Measurements from ENCODE around the gene MED22. TPM values are rescaled to one million over a fixed set of nuclear protein-coding genes. Genes with fewer than 3 reads are reported as not detected.

MED22 gene
- total RNA-seq, 2 donors from 2014 or later: 16.5 to 21.3 TPM

- H3K4me1 ChIP-seq: peaks cover 26% of the 10 kb centered on the region
- H3K36me3 ChIP-seq: peaks cover 23% of the 10 kb centered on the region
- H3K27me3 ChIP-seq: no peaks in the 10 kb centered on the region
- no peak for TF ChIP-seq CTCF (IDR thresholded peaks at IDR 0.05)
- intact Hi-C loops (cut with DNase I): no loop called here
- H3K27ac ChIP-seq: no peak overlapping the region
- no peak overlapping the region for H3K4me3 ChIP-seq
- H3K9ac ChIP-seq (ENCODE audit: low read depth in 2 of 2, low read length in 2 of 2): no peak overlapping the region
- H3K9me3 ChIP-seq: no peaks in the 10 kb centered on the region
- DNase-seq: no peak
These were observed 18.5 kb upstream of the MED22 start for GRCh38 chr9:133366435-133366834.

- Histone ChIP-seq H3K4me1 (peaks cover 3% of the 10 kb centered on the region), H3K9me3 (no peaks in the 10 kb centered on the region), H3K4me3 (no peak overlapping the region), H3K27ac (no peak overlapping the region), H3K27me3 (no peaks in the 10 kb centered on the region), H3K36me3 (peaks cover 23% of the 10 kb centered on the region), H3K9ac (ENCODE audit: low read depth in 2 of 2, low read length in 2 of 2) (no peak overlapping the region)
- DNase-seq: no peak
- no peak for TF ChIP-seq CTCF (IDR thresholded peaks at IDR 0.05)
- intact Hi-C loops (cut with DNase I): no loop called here
These were observed 14.6 kb upstream of the MED22 start for GRCh38 chr9:133362359-133363044.

- DNase-seq: no peak
- Histone ChIP-seq H3K9me3 (no peaks in the 10 kb centered on the region), H3K36me3 (peaks cover 23% of the 10 kb centered on the region), H3K4me1 (peaks cover 9% of the 10 kb centered on the region), H3K27me3 (no peaks in the 10 kb centered on the region), H3K4me3 (no peak overlapping the region), H3K9ac (ENCODE audit: low read depth in 2 of 2, low read length in 2 of 2) (no peak overlapping the region), H3K27ac (no peak overlapping the region)
- intact Hi-C loops (cut with DNase I): no loop called here
- TF ChIP-seq CTCF (IDR thresholded peaks at IDR 0.05): no peak
These were observed 13.7 kb upstream of the MED22 start for GRCh38 chr9:133361507-133362092.

- intact Hi-C loops (cut with DNase I): no loop called here
- H3K9ac ChIP-seq (ENCODE audit: low read depth in 2 of 2, low read length in 2 of 2): no peak overlapping the region
- H3K4me1 ChIP-seq: peaks cover 9% of the 10 kb centered on the region
- H3K4me3 ChIP-seq: no peak overlapping the region
- peaks cover 22% of the 10 kb centered on the region for H3K36me3 ChIP-seq
- H3K27me3 ChIP-seq: no peaks in the 10 kb centered on the region
- TF ChIP-seq CTCF (IDR thresholded peaks at IDR 0.05): no peak
- no peaks in the 10 kb centered on the region for H3K9me3 ChIP-seq
- H3K27ac ChIP-seq: no peak overlapping the region
- no peak for DNase-seq
These were observed 12.8 kb upstream of the MED22 start for GRCh38 chr9:133360400-133361393.

- peaks cover 15% of the 10 kb centered on the region for H3K4me1 ChIP-seq
- TF ChIP-seq CTCF (IDR thresholded peaks at IDR 0.05): no peak
- DNase-seq: no peak
- intact Hi-C loops (cut with DNase I): no loop called here
- no peak overlapping the region for H3K9ac ChIP-seq (ENCODE audit: low read depth in 2 of 2, low read length in 2 of 2)
- no peak overlapping the region for H3K4me3 ChIP-seq
- no peaks in the 10 kb centered on the region for H3K27me3 ChIP-seq
- H3K27ac ChIP-seq: no peak overlapping the region
- peaks cover 14% of the 10 kb centered on the region for H3K36me3 ChIP-seq
- H3K9me3 ChIP-seq: no peaks in the 10 kb centered on the region
These were observed 11.7 kb upstream of the MED22 start for GRCh38 chr9:133359399-133360175.
